Activated naive CD8-positive, alpha-beta T cell treated with anti-CD3 and anti-CD28 coated beads, Interleukin-2, amount 50 U/mL, for 24 hours (primary cell): Measurements from ENCODE around the gene ST6GALNAC3.

Experiments
- ATAC-seq: fragments of 150-1000 bp; cut with Tn5 transposase; one replicate; pipeline ENCODE4 v1.10.0; 2021
- DNase-seq: peaks from one replicate; pipeline ENCODE4 v3.0.0; 2021
- H3K27ac Mint-ChIP-seq: one replicate; pipeline ENCODE4 v1.8.0; 2021; ENCODE audit warnings: mild to moderate bottlenecking, mixed read lengths
- H3K27me3 Mint-ChIP-seq: one replicate; pipeline ENCODE4 v1.8.0; 2021; ENCODE audit warnings: mixed read lengths
- H3K36me3 Mint-ChIP-seq: one replicate; pipeline ENCODE4 v1.8.0; 2021; ENCODE audit warnings: low read depth, mixed read lengths
- H3K4me1 Mint-ChIP-seq: one replicate; pipeline ENCODE4 v1.8.0; 2021; ENCODE audit warnings: mixed read lengths
- H3K4me3 Mint-ChIP-seq: one replicate; pipeline ENCODE4 v1.8.0; 2021; ENCODE audit warnings: mild to moderate bottlenecking, moderate library complexity, mixed read lengths
- H3K9me3 Mint-ChIP-seq: one replicate; pipeline ENCODE4 v1.8.0; 2021; ENCODE audit warnings: mixed read lengths

The ST6GALNAC3 gene

DNA sequence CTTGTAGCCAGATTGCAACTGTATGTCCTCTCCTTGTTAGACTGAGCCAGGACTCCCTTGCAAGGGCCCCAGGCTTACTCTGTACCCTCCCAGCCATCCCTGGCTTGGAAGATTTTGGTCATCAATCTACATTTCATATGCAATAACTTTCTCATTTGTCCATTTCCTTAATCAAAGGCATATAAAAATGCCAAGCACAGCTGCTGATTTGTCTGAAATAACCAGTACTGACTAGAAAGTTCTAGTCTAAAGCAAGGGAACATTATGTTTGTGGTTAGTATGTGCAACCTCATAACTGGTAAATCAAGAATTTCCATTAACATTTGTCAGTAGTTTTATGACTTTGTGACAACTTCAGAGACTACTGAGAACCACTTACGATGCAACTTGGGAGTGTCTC, 370.2 kb downstream of the ST6GALNAC3 start:
- peaks cover 19% of the 10 kb centered on the region for H3K9me3 Mint-ChIP-seq
- no peaks in the 10 kb centered on the region for H3K27me3 Mint-ChIP-seq
- H3K4me3 Mint-ChIP-seq: no peak overlapping the region
- ATAC-seq: no peak
- no peak overlapping the region for H3K27ac Mint-ChIP-seq
- no peaks in the 10 kb centered on the region for H3K36me3 Mint-ChIP-seq
- DNase-seq: no peak
- no peaks in the 10 kb centered on the region for H3K4me1 Mint-ChIP-seq

DNA sequence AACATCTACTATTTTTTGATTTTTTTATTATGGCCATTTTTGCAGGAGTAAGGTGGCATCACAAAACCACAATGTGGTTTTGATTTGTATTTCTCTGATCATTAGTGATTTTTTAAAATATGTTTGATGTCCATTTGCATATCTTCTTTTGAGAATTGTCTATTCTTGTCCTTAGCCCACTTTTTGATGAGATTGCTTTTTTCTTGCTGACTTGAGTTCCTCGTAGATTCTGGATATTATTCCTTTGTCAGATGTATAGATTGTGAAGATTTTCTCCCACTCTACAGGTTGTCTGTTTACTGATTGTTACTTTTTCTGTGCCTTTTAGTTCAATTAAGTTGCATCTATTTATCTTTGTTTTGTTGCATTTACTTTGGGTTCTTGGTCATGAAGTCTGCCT, 375.7 kb downstream of the ST6GALNAC3 start:
- no peak for DNase-seq
- Mint-ChIP-seq H3K27ac (no peak overlapping the region), H3K27me3 (no peaks in the 10 kb centered on the region), H3K4me3 (no peak overlapping the region), H3K4me1 (no peaks in the 10 kb centered on the region), H3K9me3 (peaks cover 59% of the 10 kb centered on the region), H3K36me3 (no peaks in the 10 kb centered on the region)
- no peak for ATAC-seq

DNA sequence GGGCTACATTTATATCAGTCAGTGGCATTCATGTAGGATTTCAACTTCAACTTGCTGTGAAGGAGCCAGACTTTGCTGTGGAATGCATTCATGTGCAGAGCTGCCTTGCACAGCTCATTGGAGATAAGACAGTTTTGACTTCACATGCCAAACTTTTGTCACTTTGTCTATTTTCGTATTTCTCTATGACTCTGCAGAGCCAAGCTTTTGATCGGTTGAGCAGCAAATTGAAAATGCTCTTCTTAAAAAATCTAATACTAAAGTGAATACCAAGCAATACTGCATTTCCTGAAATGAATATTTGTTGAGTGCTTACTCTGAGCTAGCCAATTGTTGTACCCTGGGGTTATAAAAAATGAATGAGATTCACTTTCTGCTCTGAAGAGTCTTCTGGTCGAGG, 388.7 kb downstream of the ST6GALNAC3 start:
- Mint-ChIP-seq H3K9me3 (peaks cover 4% of the 10 kb centered on the region), H3K27me3 (no peaks in the 10 kb centered on the region), H3K4me1 (peaks cover 8% of the 10 kb centered on the region), H3K36me3 (no peaks in the 10 kb centered on the region), H3K4me3 (no peak overlapping the region), H3K27ac (no peak overlapping the region)
- ATAC-seq (no peak), DNase-seq (no peak)

DNA sequence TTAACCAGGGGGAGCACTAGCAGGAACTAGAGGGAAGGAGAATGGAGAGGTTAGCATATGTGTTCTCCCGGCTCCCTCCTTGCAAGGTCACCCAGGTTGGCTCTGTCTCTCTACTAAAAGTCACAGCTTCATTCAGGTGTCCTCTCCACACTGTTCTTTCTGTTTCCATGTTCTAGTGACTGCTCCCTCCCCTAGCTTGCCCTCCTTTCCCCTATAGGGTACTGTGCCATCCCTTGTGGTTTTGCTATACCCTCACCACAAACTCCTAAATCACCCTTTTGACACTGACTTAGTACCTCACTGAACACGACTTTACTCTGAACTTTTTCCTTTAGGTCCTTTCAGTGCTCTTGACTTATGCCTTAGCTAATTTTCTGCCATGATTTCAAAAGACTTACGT, 389.3 kb downstream of the ST6GALNAC3 start:
- no peak for DNase-seq
- Mint-ChIP-seq H3K27me3 (no peaks in the 10 kb centered on the region), H3K27ac (no peak overlapping the region), H3K4me3 (no peak overlapping the region), H3K9me3 (peaks cover 4% of the 10 kb centered on the region), H3K4me1 (peaks cover 8% of the 10 kb centered on the region), H3K36me3 (no peaks in the 10 kb centered on the region)
- ATAC-seq: peak; percentile 46

DNA sequence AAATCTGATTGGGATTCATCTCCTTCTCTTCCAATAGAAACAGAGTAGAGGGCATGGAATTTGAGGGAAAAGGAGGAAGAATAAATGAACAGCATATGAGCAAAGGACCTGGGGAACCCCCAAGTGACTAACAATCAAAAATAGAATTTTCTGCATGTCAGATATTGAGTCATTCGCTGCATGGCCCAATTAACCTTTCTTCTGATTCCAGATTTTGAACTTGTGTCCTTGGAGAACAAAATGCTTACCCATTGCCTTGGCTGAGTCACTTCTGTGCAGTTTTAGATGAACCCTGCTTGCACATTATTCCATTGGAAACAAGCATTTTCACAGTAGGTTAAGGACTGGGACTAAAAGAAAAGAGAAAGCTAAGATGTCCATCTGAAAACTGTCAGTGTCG, 390.5 kb downstream of the ST6GALNAC3 start:
- DNase-seq: no peak
- H3K27me3 Mint-ChIP-seq: no peaks in the 10 kb centered on the region
- no peak overlapping the region for H3K4me3 Mint-ChIP-seq
- ATAC-seq: peak; percentile 68
- H3K9me3 Mint-ChIP-seq: no peaks in the 10 kb centered on the region
- peaks cover 8% of the 10 kb centered on the region for H3K4me1 Mint-ChIP-seq
- no peaks in the 10 kb centered on the region for H3K36me3 Mint-ChIP-seq
- no peak overlapping the region for H3K27ac Mint-ChIP-seq

DNA sequence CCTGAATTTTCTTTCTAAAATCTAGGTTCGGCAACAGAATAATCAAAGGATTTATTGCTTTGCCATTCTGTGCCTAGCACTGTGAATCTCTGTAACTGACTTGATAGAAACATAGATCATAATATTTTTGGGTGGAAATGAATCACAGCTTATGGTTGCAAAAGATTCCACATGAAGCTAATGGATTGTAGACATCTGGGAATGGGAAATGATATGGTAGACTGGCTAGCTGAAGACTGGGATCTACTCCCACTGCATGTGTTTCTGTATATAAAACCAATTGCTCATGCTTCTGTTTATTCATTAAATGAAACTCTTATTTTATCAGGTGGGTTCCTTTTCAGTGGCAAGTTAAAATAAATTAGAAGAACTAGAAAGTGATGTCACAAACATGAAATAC, 395.6 kb downstream of the ST6GALNAC3 start:
- Mint-ChIP-seq H3K4me1 (no peaks in the 10 kb centered on the region), H3K36me3 (no peaks in the 10 kb centered on the region), H3K4me3 (no peak overlapping the region), H3K9me3 (no peaks in the 10 kb centered on the region), H3K27me3 (peaks cover 2% of the 10 kb centered on the region), H3K27ac (no peak overlapping the region)
- DNase-seq (no peak), ATAC-seq (no peak)

DNA sequence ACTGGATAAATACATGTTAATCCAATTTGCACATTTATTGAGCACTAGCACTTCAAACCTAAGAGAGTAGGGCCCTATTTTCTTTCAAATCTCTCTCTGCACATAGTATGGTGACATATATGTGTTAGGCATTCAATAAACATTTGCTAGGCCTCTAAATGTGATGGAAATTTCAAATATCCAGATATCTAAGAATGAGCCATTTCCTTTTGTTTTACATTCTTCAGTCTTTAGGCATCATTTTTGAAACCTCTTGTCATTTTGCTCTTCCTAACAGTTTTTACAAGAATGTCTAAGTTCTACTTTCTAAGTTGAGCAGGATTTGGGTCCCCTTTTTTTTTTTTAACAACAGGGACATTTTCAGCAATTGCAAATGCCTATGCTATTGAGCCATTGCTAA, 397.0 kb downstream of the ST6GALNAC3 start:
- DNase-seq (no peak), ATAC-seq (no peak)
- no peak overlapping the region for H3K27ac Mint-ChIP-seq
- no peaks in the 10 kb centered on the region for H3K4me1 Mint-ChIP-seq
- no peaks in the 10 kb centered on the region for H3K9me3 Mint-ChIP-seq
- no peak overlapping the region for H3K4me3 Mint-ChIP-seq
- H3K36me3 Mint-ChIP-seq: no peaks in the 10 kb centered on the region
- peaks cover 2% of the 10 kb centered on the region for H3K27me3 Mint-ChIP-seq

DNA sequence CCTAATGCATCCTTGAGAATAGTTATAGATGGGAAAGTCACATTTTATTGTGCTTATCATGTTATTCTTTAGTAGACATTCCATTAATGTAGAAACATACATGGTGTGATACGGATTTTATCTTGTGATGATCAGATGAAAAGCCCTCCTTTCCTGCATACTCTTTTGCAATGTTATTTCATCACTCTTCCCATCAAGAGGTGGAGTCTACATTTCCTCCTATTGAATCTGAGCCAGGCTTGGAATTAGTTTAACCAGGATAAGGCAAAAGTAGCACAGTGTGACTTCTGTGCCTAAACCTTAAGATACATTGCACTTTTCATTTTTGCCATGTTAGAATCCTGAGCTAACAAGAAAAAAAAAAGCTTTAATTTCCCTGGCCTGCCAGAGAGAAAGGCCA, 399.0 kb downstream of the ST6GALNAC3 start:
- ATAC-seq (no peak), DNase-seq (no peak)
- Mint-ChIP-seq H3K9me3 (no peaks in the 10 kb centered on the region), H3K36me3 (no peaks in the 10 kb centered on the region), H3K4me1 (no peaks in the 10 kb centered on the region), H3K4me3 (no peak overlapping the region), H3K27ac (no peak overlapping the region), H3K27me3 (peaks cover 2% of the 10 kb centered on the region)

DNA sequence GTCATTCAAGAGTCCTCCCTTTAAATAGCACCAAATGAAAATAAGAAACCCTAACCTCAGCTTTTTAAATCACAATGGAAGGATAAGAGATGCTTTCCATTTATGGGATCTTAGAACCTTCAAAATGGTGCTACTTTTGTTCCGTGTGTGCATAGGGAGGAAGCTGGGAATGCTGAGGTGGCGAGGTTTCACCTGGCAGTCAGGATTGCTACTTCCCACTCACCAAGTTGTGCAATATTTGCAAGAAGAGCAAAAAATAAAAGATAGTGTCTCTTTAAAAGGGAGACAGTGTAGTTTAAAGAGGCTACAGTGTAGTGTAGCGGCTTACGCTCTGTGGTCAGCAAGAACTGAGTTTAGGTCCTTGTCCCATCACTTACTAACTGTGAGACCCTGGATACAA, 400.4 kb downstream of the ST6GALNAC3 start:
- Mint-ChIP-seq H3K36me3 (no peaks in the 10 kb centered on the region), H3K9me3 (peaks cover 5% of the 10 kb centered on the region), H3K27me3 (peaks cover 2% of the 10 kb centered on the region), H3K27ac (no peak overlapping the region), H3K4me3 (no peak overlapping the region), H3K4me1 (no peaks in the 10 kb centered on the region)
- no peak for ATAC-seq
- no peak for DNase-seq

DNA sequence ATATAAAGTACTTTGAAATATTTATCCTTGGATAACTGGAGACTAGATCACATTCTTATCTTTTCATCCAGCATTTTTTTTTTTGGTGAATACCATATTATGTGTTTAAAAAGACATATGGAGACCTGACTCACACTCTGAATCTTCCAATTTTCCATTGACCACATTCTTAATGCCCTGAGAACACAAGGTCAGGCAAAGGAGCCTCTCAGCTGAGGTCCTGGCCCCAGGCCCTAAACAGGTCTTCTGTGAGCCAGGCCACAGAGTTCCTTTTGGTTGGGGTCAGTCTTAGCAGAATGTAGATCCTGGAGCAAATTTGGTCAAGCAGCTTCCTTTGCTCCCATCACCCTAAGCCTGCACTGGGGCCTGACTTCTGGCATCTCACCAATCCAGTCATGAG, 402.6 kb downstream of the ST6GALNAC3 start:
- no peak for ATAC-seq

DNA sequence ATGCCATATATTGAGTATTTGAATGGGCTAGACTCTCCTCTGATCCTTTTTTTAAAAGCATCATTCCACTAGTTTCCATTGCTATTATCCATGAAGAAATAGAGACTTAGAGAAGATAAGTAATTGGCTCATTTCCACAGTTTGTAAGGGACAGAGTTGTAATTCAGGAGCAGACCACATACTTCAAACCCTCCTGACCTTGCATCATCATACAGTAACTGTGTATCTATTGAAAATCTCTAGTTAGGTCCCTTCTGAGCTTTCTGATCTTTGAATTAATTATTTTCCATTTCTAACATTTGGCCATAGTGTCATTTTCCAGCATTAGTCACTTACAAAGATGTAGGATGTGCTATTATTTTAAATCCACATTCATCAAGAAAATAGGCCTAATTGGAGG, 406.3 kb downstream of the ST6GALNAC3 start:
- Mint-ChIP-seq H3K4me3 (no peak overlapping the region), H3K36me3 (no peaks in the 10 kb centered on the region), H3K9me3 (peaks cover 5% of the 10 kb centered on the region), H3K27ac (no peak overlapping the region), H3K4me1 (no peaks in the 10 kb centered on the region), H3K27me3 (no peaks in the 10 kb centered on the region)
- no peak for DNase-seq
- no peak for ATAC-seq

More for the DNA sequence above, 402.6 kb downstream of the ST6GALNAC3 start:
- Mint-ChIP-seq H3K4me1 (no peaks in the 10 kb centered on the region), H3K4me3 (no peak overlapping the region), H3K27me3 (peaks cover 2% of the 10 kb centered on the region), H3K27ac (no peak overlapping the region), H3K36me3 (no peaks in the 10 kb centered on the region), H3K9me3 (peaks cover 5% of the 10 kb centered on the region)
- DNase-seq: no peak

DNA sequence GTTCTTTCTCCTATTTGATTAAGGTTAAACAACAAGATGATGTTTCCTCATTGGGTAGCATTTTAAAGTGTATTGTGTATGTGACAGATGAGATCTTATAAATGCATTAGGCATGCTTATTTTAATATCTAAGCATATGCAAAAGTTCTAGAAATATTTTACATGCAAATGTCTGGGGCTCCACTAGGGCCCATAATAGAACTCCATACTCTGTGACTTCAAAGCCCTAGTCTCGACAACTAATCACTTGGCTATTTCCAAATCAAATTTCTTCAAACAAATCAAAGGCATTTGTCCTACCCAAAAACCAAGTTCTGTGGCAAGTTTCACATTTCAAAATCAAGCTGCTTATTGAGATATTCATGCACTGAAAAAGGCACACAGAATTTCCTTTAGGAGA, 407.1 kb downstream of the ST6GALNAC3 start:
- ATAC-seq: no peak
- Mint-ChIP-seq H3K36me3 (no peaks in the 10 kb centered on the region), H3K4me1 (no peaks in the 10 kb centered on the region), H3K9me3 (peaks cover 5% of the 10 kb centered on the region), H3K4me3 (no peak overlapping the region), H3K27ac (no peak overlapping the region), H3K27me3 (no peaks in the 10 kb centered on the region)
- no peak for DNase-seq

DNA sequence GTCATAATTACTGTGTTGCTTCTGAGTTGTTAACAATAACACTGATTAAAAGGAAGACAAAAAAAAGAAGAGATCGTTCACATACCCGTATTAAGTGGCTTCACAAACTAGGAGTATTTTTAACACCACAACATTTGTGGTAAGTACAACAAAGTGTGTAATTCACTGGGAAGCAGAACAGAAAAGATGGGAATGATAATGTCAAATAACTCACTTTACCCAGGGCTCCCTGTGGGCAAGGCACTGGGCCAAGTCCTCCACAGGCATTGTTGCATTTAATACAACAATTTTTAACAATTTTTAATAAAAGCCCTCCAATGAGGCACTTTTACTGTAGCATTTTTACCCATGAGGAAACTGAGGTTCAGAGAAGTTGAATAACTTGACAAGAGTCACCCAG, 407.7 kb downstream of the ST6GALNAC3 start:
- peaks cover 5% of the 10 kb centered on the region for H3K9me3 Mint-ChIP-seq
- ATAC-seq (no peak), DNase-seq (no peak)
- no peaks in the 10 kb centered on the region for H3K27me3 Mint-ChIP-seq
- no peak overlapping the region for H3K4me3 Mint-ChIP-seq
- no peaks in the 10 kb centered on the region for H3K36me3 Mint-ChIP-seq
- no peak overlapping the region for H3K27ac Mint-ChIP-seq
- no peaks in the 10 kb centered on the region for H3K4me1 Mint-ChIP-seq

DNA sequence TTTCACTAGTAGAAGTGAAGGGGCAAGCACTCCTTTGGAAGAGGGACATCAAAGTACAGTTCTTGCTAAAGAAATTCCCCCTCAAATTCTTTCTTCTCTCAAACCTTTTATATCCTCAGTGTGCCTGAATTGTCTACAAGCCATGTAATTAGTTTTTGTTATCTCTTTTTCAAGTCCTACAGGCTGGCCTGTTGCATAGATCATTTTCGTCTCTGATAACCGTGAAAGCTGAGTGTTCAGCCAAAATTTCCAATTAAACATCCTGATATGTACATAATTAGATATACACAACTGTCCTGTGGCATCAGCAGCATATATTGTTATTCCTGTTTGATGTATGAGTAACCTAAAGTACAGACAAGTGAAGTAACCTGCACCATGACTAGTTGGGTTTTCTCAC, 417.2 kb downstream of the ST6GALNAC3 start:
- no peak overlapping the region for H3K27ac Mint-ChIP-seq
- H3K4me1 Mint-ChIP-seq: peaks cover 14% of the 10 kb centered on the region
- no peaks in the 10 kb centered on the region for H3K27me3 Mint-ChIP-seq
- H3K36me3 Mint-ChIP-seq: no peaks in the 10 kb centered on the region
- no peak for ATAC-seq
- DNase-seq: no peak
- H3K9me3 Mint-ChIP-seq: no peaks in the 10 kb centered on the region
- no peak overlapping the region for H3K4me3 Mint-ChIP-seq

DNA sequence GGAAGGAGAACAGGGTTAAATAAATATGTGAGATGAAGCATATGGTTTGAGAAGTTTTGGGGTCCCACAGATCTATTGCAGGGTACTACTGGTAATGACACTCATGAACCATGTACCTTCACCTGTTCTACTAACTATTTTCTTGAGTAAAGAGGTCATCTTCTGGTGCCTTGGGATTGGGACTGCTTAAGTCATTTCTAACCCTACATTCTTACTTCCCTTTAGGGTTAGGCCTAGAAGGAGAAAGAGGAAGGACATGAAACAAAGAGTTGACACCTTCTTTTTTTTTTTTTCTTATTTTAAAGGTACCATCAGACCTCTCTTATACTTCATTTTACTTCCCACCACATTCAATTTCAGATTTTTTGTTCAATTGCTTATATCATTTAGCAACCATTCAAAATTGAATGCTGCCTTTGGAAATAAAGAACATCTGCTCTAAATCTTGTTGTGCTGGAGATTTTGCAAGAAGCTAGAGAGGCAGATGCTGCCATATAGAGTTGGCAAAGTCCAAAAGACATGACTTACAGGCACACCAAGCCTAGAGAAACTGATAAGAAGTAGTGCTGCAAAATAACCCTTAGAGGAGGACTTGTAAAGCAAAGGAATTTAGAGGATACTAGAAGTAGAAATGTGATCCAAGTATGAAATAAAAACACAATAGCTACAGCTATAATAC, 418.3 kb downstream of the ST6GALNAC3 start:
- Mint-ChIP-seq H3K9me3 (no peaks in the 10 kb centered on the region), H3K27ac (no peak overlapping the region), H3K36me3 (no peaks in the 10 kb centered on the region), H3K4me1 (peaks cover 14% of the 10 kb centered on the region), H3K27me3 (no peaks in the 10 kb centered on the region), H3K4me3 (no peak overlapping the region)
- DNase-seq (no peak), ATAC-seq (no peak)

DNA sequence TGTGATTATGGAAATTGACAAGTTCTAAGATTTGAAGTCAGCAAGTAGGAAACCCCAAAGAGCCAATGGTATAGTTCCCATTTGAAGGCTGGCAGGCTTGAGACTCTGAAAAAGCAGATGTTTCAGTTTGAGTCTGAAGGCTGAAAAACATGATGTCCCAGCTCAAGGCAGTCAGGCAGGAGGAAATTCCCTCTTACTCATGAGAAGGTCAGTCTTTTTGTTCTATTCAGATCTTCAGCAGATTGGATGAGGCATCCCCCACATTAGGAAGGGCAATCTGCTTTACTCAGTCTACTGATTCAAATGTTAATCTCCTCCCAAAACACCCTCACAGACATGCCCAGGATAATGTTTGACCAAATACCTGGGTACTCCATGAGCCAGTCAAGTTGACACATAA, 420.3 kb downstream of the ST6GALNAC3 start:
- Mint-ChIP-seq H3K36me3 (no peaks in the 10 kb centered on the region), H3K9me3 (no peaks in the 10 kb centered on the region), H3K4me1 (peaks cover 14% of the 10 kb centered on the region), H3K4me3 (no peak overlapping the region), H3K27ac (peak overlapping the region; percentile 53), H3K27me3 (peaks cover 2% of the 10 kb centered on the region)
- DNase-seq: no peak
- ATAC-seq: peak; percentile 96
